GM19452 (cell line): ENCODE data around the gene RXRB.
"Not testable (repeated sequence)": the region's sequence is repeated elsewhere in the genome, so short reads cannot be mapped to it uniquely, and the experiment has no call there.

Source experiments
- ATAC-seq: cut with Tn5 transposase; IDR thresholded peaks from one replicate; pipeline ENCODE4 v1.9.1; 2021; ENCODE audit not compliant: unreplicated experiment

The RXRB gene

DNA sequence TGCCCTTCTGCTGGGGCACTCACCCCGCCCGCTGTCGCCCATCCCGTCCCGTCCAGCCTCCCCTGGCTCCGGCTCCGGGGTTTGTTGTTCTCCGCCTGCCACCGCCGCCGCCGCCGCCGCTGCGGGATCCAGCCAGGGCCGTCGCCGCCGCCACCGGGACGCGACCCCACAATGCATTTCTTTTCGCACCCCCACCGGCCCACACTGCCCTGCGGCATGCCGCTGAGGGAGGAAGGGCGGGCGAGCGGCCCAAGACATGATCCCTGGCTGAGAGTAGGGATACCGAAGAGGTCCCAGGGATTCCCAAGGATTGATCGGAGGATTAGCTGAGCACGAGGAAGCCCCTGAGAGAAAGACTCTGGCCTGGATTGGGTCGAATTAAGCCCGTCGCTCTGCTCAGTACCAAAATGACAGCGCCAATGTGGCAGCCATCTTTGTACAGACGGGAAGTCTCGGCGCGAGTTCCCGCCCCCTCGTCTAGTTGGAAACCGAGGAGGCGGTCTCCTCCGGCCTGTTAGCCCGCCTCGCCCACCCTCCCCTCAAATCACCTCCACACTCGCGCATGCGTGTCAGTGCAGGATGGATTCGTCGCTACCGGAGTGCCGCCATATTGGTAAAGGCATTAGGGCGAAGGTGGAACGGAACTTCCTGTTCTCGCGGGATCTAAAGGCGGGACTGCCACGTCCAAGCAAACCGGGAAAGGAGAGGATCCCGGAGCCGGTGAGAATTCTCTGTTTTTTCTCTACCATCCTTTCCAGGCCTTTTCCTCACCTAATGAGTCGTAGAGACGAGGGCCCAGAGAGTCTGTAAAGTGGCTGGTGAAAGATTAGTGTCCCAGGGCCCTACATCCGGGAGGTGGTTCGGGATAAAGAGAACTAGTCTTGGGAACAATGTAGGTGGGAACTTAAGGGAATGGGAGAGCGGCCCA, at the start of gene RXRB, which contains the start of gene SLC39A7:
RXRB (minus strand) TSS at position 447 of the 928 bp plus-strand sequence; CDS start at position 258, 189 bp downstream.
SLC39A7 (plus strand) TSS at position 649 of the 928 bp plus-strand sequence. CDS start 379 bp downstream, outside the sequence.
- peak; percentile 58 for ATAC-seq

DNA sequence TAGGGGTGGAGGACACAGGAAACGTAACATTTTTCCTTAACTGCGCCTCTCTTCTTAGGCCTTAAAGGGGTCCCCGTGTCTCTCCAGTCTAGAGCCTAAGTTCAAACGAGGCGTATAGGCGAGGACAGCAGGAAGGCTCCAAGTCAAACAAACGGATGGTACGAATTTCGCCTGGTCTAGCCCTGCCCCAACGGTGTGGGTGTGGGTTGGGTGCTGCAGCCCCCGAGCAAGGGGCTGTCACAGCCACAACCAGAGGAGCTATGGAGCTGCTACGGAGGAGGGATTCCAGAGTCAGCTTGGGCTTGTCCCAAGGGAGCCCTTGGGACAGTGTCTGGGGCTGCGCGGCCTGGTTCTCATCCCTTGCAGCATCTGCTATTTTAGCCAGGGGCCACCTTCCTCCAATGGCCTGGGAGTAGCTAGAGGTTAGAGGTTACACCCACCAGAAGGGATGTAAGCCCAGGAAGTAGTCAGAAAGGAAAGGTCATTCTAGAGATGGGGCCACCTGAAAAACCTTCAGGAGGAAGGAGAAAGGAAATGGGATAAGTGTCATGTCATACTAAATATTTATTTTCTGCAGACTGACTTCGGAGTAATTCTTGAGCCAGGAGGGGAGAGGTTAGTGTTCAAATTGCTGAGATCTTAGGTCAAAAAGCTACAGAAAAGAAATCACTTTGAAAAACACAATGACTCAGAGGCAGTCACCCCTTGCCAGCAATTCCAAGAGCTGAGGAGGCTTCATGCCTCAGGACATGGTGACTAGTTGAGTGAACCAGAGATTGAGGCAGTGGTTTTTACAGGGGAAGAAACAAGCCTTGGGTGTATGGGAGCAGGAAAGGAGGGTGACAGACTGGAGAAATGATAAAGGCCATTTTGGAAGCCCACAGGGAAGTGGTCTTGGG, 49.5 kb upstream of the RXRB start:
- ATAC-seq, result no peak

DNA sequence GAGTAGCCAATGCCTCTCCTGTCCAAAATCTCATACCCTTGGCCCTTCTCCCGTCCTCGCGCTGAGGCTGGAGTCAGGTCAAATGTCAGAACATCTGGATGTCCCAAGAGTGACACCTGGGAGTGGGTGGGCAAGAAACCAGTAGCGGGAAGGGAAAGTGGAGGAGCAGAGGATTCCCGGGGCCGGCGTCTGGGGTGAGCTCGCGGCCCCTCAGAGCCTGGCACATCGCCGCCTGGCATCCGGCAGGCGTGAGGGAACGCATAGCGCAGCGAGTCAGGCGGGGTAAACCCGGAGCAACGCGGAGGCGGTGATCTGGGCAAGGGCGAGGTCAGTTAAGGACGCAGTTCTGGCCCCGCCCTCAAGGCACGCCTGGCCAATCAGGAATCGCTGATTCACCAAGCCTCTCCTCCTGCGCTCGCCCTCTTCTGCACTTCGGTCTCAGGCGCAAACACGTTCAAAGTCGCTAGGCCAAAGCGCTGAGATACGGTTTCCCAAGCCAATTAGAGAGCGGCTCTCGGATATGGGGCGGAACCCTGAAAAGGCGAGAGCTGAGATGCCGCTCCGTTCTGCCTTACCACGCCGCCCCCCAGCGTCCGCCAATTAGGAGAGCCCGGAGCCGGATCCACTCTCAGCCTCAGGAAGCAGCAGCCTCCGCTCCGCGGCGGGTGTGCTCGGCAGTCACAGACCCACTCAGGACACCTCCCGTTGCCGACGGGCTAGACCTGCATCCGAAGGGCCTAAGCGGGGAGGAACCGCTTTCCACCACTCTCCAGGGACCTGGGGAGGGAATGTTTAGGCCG, 48.7 kb upstream of the RXRB start:
- peak; percentile 87 for ATAC-seq

DNA sequence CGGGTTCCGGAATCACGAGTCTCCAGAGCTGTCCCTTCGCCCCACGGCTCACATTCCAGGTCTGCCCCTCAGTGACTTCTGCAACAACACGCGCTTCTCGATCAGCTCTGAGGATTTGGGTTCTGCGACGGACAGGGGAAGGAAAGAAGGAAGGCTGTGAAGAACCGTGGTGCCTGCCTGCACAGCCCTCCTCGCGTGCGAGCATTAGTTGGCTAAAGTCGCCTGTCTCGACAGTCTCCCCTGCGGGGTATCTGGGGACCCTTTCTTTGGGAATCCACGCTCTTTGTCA, 48.1 kb upstream of the RXRB start:
- ATAC-seq, result peak; percentile 5

DNA sequence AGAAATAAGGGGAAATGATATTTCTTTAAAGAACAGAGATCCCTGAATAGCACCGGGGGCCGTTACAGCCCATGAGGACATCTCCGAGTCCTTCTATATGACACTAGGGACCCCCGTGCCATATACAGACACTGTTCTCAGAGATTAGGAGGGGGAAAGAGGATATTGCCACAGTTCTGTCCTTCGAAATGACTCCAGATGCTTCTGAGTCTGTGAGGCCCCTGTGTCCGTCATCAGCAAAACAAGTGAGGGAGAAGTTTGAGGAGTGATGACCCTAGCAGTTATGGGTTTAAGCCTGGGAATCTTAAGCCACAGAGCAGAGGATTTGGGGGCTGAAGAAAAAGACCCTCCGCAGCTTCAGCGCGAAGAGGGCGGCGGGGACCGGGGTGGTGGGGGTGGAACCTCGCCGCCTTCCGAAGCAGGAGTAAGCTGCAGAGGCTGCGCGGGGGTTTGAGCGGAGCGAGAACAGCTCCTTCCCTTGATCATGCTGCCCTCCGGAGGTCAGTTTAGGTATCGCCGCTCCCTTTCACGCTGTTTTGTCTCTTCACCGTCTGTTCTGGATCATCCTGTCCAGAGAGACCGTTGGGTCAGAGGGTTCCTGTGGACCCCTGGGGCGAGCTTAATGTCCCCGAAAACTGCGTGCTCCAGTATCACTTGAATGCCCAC, 47.6 kb upstream of the RXRB start:
- ATAC-seq, result peak; percentile 41

DNA sequence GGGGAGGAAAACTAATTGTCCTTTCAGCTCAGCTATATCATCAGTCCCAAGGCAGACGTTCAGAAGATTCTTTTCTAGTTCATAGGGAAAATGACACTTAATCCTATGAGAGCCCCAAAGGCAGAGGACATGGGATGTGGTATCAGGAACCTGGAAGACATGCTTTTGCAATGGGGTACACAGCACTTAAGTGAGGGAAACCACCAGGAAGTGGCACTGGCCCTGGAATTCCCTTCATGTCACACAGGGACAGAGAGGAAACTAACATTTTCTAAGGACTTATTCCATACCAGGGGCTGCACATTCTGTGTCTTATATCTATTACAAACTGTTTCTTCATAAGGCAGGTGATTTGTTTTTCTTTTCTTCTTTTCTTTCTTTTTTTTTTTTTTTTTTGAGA, 43.0 kb upstream of the RXRB start:
- no peak for ATAC-seq

DNA sequence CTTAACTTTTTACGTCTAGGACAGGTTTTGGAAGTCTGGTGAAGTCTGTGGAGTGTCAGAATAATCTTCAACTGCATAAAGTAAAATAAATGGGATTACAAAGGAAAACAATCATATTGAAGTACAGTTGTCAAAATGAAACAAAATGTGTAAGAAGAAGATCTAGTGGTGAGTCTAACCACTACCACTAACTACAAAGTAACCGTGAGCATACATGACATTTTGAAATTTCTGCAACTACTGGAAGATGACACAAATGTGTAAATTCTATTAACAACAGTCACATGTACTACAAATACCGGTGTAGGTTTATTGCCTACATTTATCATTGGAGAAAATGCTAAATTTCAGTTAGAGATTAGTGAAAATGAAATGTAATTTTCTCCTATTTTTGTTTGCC, 41.5 kb upstream of the RXRB start:
- no peak for ATAC-seq

DNA sequence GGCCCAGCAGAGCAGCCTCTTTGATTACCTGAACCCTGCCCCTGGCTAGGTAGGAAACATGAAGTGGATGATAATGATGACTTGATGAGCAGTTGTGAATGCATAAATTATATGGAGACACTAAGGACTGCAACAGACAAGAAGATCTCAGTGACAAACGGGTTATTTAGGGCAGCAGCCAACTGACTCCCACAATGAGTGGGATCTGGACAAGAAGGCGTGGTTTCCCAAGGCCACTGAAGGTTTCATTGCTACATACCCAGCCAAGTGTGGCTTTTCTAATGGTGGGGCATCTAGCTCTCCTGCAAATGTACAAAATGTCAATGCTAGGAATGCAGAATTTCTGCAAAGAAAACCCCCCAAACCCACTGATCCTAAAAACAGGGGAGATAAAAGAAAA, 37.3 kb upstream of the RXRB start:
- ATAC-seq, result no peak

DNA sequence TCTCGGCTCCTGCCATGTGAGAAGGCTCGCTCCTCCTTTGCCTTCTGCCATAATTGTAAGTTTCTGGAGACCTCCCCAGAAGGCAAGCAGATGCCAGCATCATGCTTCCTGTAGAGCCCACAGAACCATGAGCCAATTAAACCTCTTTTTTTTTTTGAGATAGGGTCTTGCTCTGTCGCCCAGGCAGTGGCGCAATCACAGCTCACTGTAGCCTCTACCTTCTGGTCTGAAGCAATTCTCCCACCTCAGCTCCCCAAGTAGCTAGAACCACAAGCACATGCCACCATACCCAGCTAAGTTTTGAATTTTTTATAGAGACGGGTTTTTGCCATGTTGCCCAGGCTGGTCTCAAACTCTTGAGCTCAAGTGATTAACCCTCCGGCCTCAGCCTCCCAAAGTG, 36.4 kb upstream of the RXRB start:
- ATAC-seq, result no peak

DNA sequence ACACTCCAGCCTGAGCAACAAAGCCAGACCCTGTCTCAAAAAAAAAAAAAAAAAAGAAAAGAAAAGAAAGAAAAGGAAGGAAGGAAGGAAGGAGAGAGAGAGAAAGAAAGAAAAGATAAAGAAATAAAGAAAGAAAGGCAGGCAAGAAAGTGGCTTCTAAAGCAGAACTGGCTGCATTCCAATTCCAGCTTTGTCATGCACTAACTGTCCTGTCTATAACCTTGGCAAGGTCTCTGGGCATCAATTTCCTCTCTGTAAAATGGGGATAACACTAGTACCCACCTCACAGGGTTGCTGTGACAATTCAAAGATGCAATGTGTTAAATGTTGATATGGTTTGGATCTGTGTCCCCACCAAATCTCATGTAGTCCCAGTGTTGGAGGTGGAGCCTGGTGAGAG, 35.9 kb upstream of the RXRB start:
- ATAC-seq, result no peak

DNA sequence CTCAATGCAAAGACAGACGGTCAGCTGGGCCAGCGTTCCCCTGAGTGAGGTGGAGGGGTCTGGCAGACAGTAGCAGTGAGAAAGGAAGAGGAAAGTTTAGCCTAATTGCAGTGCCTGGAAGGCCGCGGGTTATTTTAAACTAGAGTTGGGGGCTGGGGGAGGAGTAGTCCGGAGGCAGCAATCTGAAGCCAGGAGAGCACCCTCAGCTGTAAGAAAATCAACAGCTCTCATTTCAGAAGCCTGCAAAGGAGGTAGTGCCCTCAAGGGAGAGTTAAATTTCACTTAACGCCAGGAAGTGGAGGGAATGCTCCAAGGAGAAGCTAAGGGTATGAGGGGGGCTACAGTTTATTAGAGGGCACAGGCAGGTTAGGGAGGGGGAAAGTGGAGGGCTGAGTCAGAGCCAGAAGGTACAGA, 34.8 kb upstream of the RXRB start:
- no peak for ATAC-seq

DNA sequence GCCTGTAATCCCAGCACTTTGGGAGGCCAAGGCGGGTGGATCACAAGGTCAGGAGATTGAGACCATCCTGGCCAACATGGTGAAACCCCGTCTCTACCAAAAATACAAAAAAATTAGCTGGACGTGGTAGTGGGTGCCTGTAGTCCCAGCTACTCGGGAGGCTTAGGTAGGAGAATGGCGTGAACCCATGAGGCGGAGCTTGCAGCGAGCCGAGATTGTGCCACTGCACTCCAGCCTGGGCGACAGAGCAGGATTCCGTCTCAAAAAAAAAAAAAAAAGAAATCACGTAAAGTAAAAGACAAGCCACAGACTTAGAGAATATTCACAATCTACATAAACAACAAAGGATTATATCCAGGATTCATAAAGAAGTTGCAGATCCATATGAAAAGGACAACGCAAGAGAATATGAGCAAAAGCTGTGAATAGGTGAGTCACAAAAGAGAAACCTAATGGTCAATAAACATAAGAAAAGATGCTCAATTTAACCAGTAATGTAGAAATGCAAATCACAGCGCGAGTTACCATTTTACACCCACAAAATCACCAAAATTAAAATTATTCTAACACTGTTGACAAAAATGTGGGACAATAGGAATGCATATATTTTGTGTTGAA, 26.1 kb upstream of the RXRB start:
- not testable (repeated sequence) for ATAC-seq

DNA sequence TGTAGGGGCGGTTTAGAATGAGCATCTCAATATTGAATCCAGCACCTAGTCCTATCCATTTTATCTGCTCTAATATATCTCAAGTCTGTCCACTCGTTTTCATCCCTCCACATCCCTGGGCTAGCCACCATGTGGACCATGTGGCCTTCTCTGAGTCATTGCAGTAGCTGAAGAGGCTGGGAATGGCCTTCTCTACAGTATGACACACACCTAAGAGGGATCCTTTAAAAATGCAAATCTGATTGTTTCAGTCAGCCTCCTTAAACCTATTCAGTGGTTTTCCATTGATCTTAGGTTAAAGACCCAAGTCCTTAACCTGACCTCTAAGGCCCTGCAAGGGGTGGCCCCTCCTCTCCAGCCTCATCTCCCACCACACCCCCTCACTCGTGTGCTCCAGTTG, 17.2 kb upstream of the RXRB start:
- ATAC-seq, result no peak

DNA sequence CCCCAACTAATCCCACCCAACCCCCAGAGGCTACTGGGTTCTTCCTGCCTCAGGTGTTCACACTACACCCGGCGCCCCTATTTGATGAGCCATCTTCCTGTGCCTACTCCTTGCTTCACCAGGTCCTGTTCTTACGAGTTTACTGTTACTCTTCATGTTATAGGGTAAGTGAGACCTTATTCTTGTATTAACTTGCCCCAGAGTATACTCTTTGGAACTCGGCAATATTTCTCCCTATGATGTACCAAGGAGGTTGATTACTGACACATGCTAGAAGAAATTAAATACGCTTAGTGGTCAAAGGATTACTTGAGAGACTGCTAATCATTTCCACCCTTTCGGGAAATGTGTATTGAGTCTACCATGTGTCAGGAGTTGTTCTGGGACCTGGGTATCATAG, 16.8 kb upstream of the RXRB start:
- no peak for ATAC-seq

DNA sequence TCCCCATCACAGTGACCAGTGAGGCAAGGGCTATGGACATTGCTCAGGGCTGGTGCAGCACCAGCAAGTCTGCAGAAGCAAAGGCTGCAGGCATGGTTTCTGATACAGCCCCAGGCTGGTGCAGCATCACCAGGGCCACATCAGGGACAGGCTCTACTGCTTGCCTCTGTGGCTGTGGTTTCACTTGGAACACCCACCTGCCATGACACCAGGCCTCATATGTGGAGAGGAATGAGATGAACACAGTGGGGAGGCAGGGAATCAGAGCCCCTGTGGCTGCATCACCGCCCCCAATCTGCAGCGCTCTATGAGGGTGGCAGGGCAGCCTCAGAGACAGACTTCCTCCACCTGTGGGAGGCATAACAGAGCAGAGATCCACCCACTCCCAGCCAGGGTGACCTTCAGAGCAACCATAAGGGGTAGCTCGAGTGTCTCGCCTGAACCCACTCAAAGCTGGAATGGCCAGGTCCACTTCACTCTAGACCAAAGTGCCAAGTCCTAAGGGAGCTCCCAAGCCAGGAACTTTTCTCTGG, 15.7 kb upstream of the RXRB start:
- no peak for ATAC-seq

DNA sequence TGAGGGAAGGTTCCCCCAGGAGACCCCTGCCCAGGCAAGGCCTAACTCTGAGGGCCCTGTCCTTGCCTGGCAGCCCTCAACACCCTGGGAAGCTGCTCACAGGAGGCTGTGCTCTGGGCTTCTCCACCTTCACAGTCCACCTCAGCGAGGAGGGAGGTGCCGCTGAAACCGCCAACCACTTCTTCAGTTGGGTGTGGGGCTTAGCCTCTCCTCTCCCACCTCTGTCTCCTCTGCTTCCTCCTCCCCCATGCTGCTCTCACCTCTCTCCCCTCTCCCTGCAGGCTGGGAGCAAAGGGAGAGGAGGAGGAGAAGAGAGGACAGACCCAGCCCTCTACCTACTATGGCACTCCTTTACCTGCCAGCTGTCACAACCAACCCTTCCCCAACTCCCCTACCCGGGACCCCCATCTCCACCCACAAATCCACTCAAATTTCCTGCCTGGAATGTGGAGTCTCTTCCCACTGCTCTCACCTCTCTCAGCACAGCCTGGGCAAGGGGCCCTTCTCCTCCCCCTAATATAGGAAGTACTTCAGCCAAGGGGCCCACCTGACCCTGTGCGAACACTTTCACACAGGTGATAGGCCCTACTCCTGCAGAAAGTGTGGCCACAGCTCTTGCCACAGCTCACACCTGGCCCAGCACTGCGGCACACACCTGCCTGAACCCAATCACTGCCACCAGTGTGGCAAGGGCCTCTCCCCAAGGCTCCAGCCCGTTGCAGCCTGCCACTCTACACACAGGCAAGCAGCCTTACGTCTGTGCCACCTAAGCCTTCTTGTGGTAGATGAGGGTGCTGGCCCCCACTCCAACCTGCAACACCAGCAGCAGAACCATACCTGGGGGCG, 15.0 kb upstream of the RXRB start:
- ATAC-seq, result no peak

DNA sequence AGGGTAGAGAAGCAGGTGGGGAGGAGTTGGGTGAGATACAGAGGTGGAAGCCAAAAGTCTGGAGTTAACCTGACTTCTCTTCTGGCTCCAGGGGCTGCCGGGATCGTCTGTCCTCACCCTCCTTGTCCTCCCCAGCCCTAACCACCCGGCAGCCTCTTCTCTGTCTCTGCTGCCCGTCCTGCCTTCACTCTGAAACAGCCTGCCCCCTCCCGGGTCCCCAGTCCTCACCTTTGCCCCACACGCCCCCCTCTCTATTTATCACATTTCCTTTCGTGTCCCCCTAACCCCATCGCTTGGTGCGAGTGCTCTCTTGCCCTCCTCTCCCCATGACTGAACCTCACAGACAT, 13.5 kb upstream of the RXRB start:
- no peak for ATAC-seq

DNA sequence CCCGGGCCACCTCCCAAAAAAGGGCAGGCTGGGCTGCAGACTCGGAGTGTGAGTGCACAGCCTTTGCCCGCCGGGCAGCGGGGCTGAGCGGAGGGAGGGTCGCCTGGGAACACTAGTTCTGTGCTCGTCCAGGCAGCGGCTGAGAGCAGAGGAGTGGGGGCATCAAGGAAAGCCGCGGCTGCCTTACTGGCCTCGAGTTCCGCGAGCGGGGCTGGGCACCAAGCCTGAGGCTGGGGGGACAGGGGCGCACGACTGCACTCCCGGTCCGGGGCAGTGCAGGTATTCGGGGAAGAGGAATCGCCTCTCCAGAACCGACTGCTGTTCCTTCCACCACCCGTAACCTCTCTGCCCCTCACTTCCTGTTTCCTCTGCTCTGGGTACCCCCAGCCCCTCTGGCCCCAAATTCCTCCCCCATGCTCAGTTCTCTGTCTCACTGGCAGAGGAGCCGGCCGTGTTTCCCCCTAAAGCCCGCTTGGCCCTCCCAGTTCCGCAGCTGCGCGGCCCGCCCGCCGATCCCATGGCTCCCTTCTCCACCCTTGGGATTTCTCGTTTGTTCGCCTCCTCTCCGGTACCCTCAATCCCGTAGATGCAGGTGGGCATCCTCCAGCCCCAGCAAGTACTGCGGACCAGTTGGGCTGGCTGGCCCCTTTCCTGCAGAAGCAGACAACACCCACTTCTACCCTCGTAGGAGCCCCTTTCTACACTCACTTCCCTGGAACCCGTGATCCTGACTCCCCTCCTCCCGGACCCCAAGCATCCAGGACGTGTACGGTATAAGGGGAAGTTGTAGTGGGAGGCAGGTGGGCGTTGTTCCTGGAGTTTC, 12.9 kb upstream of the RXRB start:
- no peak for ATAC-seq
